WTC11 (cell line): ENCODE results near the gene CSNK1A1. TPM values are rescaled to one million over a fixed set of nuclear protein-coding genes. Genes with fewer than 3 reads are reported as not detected.

Source experiments
- ATAC-seq: fragments of 200-7000 bp; cut with Tn5 transposase; 2 replicates; pipeline ENCODE4 v1.10.0; 2021; ENCODE audit warnings: mild to moderate bottlenecking, moderate library complexity
- CTCF ChIA-PET: fragments of 300-600 bp; sonication (Branson Sonifier 250); formaldehyde crosslinking; loops from one replicate; lab custom pipeline; 2021; ENCODE audit warnings: antibody characterized with exemption; lab: Charles Lee
- POLR2A ChIA-PET: fragments of 350-600 bp; sonication (Branson Sonifier 250); formaldehyde crosslinking; loops from one replicate; lab custom pipeline; 2021; ENCODE audit warnings: antibody characterized with exemption; lab: Charles Lee
- DNase-seq: peaks from one replicate; pipeline ENCODE4 v3.0.0; 2021; ENCODE audit warnings: low spot score
- H3K27ac Mint-ChIP-seq: 2 replicates; pipeline ENCODE4 v1.8.0; 2021; ENCODE audit warnings: mixed read lengths
- H3K27me3 Mint-ChIP-seq: 2 replicates; pipeline ENCODE4 v1.8.0; 2021; ENCODE audit warnings: low read depth, mild to moderate bottlenecking, moderate library complexity, mixed read lengths
- H3K36me3 Mint-ChIP-seq: 2 replicates; pipeline ENCODE4 v1.8.0; 2021; ENCODE audit warnings: mixed read lengths
- H3K4me1 Mint-ChIP-seq: 2 replicates; pipeline ENCODE4 v1.8.0; 2022; ENCODE audit warnings: mixed read lengths
- H3K4me3 Mint-ChIP-seq: 2 replicates; pipeline ENCODE4 v1.8.0; 2021; ENCODE audit warnings: mild to moderate bottlenecking, moderate library complexity, mixed read lengths
- H3K9me3 Mint-ChIP-seq: 2 replicates; pipeline ENCODE4 v1.8.0; 2021; ENCODE audit warnings: mixed read lengths
- AFF4 ChIP-seq: sonication (generic); formaldehyde crosslinking; IDR thresholded peaks from 2 replicates; pipeline ENCODE4 v1.8.1; 2023; ENCODE audit warnings: mild to moderate bottlenecking, missing genetic modification reagents, borderline replicate concordance
- ARID4B ChIP-seq: sonication (generic); formaldehyde crosslinking; IDR thresholded peaks from 2 replicates; pipeline ENCODE4 v1.8.0; 2023; ENCODE audit warnings: missing genetic modification reagents, mild to moderate bottlenecking, borderline replicate concordance
- ATF1 ChIP-seq: sonication (generic); formaldehyde crosslinking; IDR thresholded peaks from 2 replicates; pipeline ENCODE4 v1.8.1; 2023; ENCODE audit warnings: mild to moderate bottlenecking, moderate library complexity, missing genetic modification reagents
- ATF3 ChIP-seq: sonication (generic); formaldehyde crosslinking; conservative IDR thresholded peaks from 2 replicates; pipeline ENCODE4 v1.8.1; 2022; ENCODE audit warnings: mild to moderate bottlenecking, missing genetic modification reagents
- E2F5 ChIP-seq: sonication (generic); formaldehyde crosslinking; IDR thresholded peaks from 2 replicates; pipeline ENCODE4 v1.8.1; 2022; ENCODE audit warnings: mild to moderate bottlenecking, moderate library complexity, missing genetic modification reagents
- EMX1 ChIP-seq: fragments of 250-450 bp; sonication (Bioruptor Pico); IDR thresholded peaks from 2 replicates; pipeline ENCODE4 v1.8.0; 2021; ENCODE audit warnings: mild to moderate bottlenecking
- FOXP4 ChIP-seq: sonication (generic); formaldehyde crosslinking; IDR thresholded peaks from 2 replicates; pipeline ENCODE4 v1.8.0; 2022; ENCODE audit warnings: mild to moderate bottlenecking, missing genetic modification reagents
- GABPB1 ChIP-seq: sonication (generic); formaldehyde crosslinking; IDR thresholded peaks from 2 replicates; pipeline ENCODE4 v1.8.1; 2023; ENCODE audit warnings: mild to moderate bottlenecking, missing genetic modification reagents
- GRHL2 ChIP-seq: fragments of 250-450 bp; sonication (Bioruptor Pico); IDR thresholded peaks from 2 replicates; pipeline ENCODE4 v1.8.0; 2022; ENCODE audit warnings: mild to moderate bottlenecking, moderate library complexity; ENCODE audit not compliant: insufficient replicate concordance, severe bottlenecking
- GTF2I ChIP-seq: fragments of 250-450 bp; sonication (Bioruptor Pico); conservative IDR thresholded peaks from 2 replicates; pipeline ENCODE4 v1.4.0; 2021; ENCODE audit warnings: mild to moderate bottlenecking
- IRF1 ChIP-seq: sonication (generic); formaldehyde crosslinking; IDR thresholded peaks from 2 replicates; pipeline ENCODE4 v1.8.0; 2023; ENCODE audit warnings: missing genetic modification reagents
- IRF2 ChIP-seq: sonication (generic); formaldehyde crosslinking; IDR thresholded peaks from 2 replicates; pipeline ENCODE4 v1.8.0; 2022; ENCODE audit warnings: low read depth, missing genetic modification reagents, borderline replicate concordance
- KAT7 ChIP-seq: sonication (generic); formaldehyde crosslinking; IDR thresholded peaks from 2 replicates; pipeline ENCODE4 v1.8.1; 2023; ENCODE audit warnings: missing genetic modification reagents, mild to moderate bottlenecking, borderline replicate concordance
- MYBL2 ChIP-seq: sonication (generic); formaldehyde crosslinking; IDR thresholded peaks from 2 replicates; pipeline ENCODE4 v1.8.1; 2023; ENCODE audit warnings: mild to moderate bottlenecking, moderate library complexity, missing genetic modification reagents
- NR1H2 ChIP-seq: sonication (generic); formaldehyde crosslinking; IDR thresholded peaks from 2 replicates; pipeline ENCODE4 v1.9.0; 2021; ENCODE audit warnings: mild to moderate bottlenecking, moderate library complexity, missing genetic modification reagents
- NR2C2 ChIP-seq: sonication (generic); formaldehyde crosslinking; IDR thresholded peaks from 2 replicates; pipeline ENCODE4 v1.8.0; 2022; ENCODE audit warnings: mild to moderate bottlenecking, missing genetic modification reagents
- SP1 ChIP-seq: sonication (generic); formaldehyde crosslinking; conservative IDR thresholded peaks from 2 replicates; pipeline ENCODE4 v1.8.1; 2022; ENCODE audit warnings: missing genetic modification reagents
- TEAD4 ChIP-seq: sonication (generic); formaldehyde crosslinking; IDR thresholded peaks from 2 replicates; pipeline ENCODE4 v1.8.0; 2022; ENCODE audit warnings: mild to moderate bottlenecking, missing genetic modification reagents
- TP53 ChIP-seq: sonication (generic); formaldehyde crosslinking; IDR thresholded peaks from 2 replicates; pipeline ENCODE4 v1.8.1; 2023; ENCODE audit warnings: mild to moderate bottlenecking, missing genetic modification reagents
- ZBTB43 ChIP-seq: sonication (generic); formaldehyde crosslinking; IDR thresholded peaks from 2 replicates; pipeline ENCODE4 v1.8.1; 2023; ENCODE audit warnings: mild to moderate bottlenecking, missing genetic modification reagents
- ZNF138 ChIP-seq: sonication (generic); formaldehyde crosslinking; conservative IDR thresholded peaks from 2 replicates; pipeline ENCODE4 v1.8.1; 2022; ENCODE audit warnings: mild to moderate bottlenecking, moderate library complexity, missing genetic modification reagents
- total RNA-seq: library from RNA; stranded (reverse); gene quantifications from 3 replicates; pipeline ENCODE4 v1.2.3, GENCODE V29; 2021

CSNK1A1 gene
- total RNA-seq, 1 experiment from 2014 or later = 276 TPM

GRCh38 chr5:149545327-149545726 is 5.9 kb downstream of the CSNK1A1 start:
- Mint-ChIP-seq H3K4me3 (no peak overlapping the region), H3K27me3 (no peaks in the 10 kb centered on the region), H3K4me1 (peaks cover 50% of the 10 kb centered on the region), H3K9me3 (no peaks in the 10 kb centered on the region), H3K27ac (peak overlapping the region; percentile 90), H3K36me3 (peaks cover 73% of the 10 kb centered on the region)
- ATAC-seq = no peak
- POLR2A ChIA-PET = interaction anchor here (1.0 kb wide), 1 partner anchor 26 kb away, joined by 3 read pairs; no protein-coding TSS in a partner anchor
- TF ChIP-seq ZNF138 = no peak
- no peak for TF ChIP-seq GTF2I (CRISPR knock-in tag)
- no peak for TF ChIP-seq TEAD4
- TF ChIP-seq GRHL2 (CRISPR knock-in tag) = no peak
- no peak for TF ChIP-seq ARID4B (CRISPR knock-in tag)
- no peak for TF ChIP-seq ZBTB43
- TF ChIP-seq IRF1 (CRISPR knock-in tag) = no peak
- TF ChIP-seq MYBL2 (CRISPR knock-in tag) = no peak
- no peak for TF ChIP-seq TP53 (CRISPR knock-in tag)
- no peak for TF ChIP-seq GABPB1 (CRISPR knock-in tag)
- TF ChIP-seq ATF1 (CRISPR knock-in tag) = no peak
- TF ChIP-seq NR1H2 (CRISPR knock-in tag) = no peak
- TF ChIP-seq ATF3 (CRISPR knock-in tag) = no peak
- no peak for TF ChIP-seq KAT7 (CRISPR knock-in tag)
- CTCF ChIA-PET = interaction anchor here (0.5 to 1.0 kb wide), 2 partner anchors 11 to 105 kb away, joined by 3 to 6 read pairs; no protein-coding TSS in a partner anchor
- DNase-seq = no peak

- Mint-ChIP-seq H3K9me3 (no peaks in the 10 kb centered on the region), H3K4me1 (peaks cover 47% of the 10 kb centered on the region), H3K27me3 (no peaks in the 10 kb centered on the region), H3K36me3 (peaks cover 65% of the 10 kb centered on the region), H3K27ac (no peak overlapping the region), H3K4me3 (no peak overlapping the region)
- DNase-seq (no peak), ATAC-seq (no peak)
- ChIA-PET CTCF (interaction anchor here (1.0 to 1.6 kb wide), 3 partner anchors 19 to 177 kb away, joined by 3 to 4 read pairs (median 3); no protein-coding TSS in a partner anchor), POLR2A (interaction anchor here (1.0 to 1.5 kb wide), 2 partner anchors 19 to 25 kb away, joined by 3 to 5 read pairs; no protein-coding TSS in a partner anchor)
- TF ChIP-seq AFF4 (no peak), E2F5 (CRISPR knock-in tag) (no peak), NR2C2 (CRISPR knock-in tag) (no peak), KAT7 (CRISPR knock-in tag) (no peak), EMX1 (no peak), GTF2I (CRISPR knock-in tag) (no peak), TP53 (CRISPR knock-in tag) (no peak), FOXP4 (CRISPR knock-in tag) (no peak), ATF3 (CRISPR knock-in tag) (no peak), SP1 (no peak), IRF2 (no peak), GRHL2 (CRISPR knock-in tag) (no peak)
These were observed 7.2 kb downstream of the CSNK1A1 start for GRCh38 chr5:149544028-149544420.
